IPS-18c (cell line): ENCODE measurements around the gene VRK2.
"Not testable (repeated sequence)": the region's sequence is repeated elsewhere in the genome, so short reads cannot be mapped to it uniquely, and the experiment has no call there.

Experiments used
- H3K4me3 ChIP-seq: 2 replicates; pipeline ENCODE4 v1.7.0; 2013; ENCODE audit warnings: low read depth, mild to moderate bottlenecking, low read length, moderate library complexity; ENCODE audit not compliant: insufficient read depth
- H3K9me3 ChIP-seq: one replicate; pipeline ENCODE4 v1.6.1; 2013; ENCODE audit warnings: mild to moderate bottlenecking, low read length, moderate library complexity; ENCODE audit not compliant: control insufficient read depth, insufficient read depth

VRK2 gene

DNA sequence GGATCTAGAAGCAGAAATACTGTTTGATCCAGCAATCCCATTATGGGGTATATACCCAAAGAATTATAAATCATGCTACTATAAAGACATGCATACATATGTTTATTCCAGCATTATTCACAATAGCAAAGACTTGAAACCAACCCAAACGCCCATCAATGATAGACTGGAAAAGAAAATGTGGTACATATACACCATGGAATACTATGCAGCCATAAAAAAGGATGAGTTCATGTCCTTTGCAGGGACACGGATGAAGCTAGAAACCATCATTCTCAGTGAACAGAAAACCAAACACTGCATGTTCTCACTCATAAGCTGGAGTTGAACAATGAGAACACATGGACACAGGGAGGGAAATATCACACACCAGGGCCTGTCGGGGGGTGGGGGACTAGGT is 133.6 kb downstream of the VRK2 start:
- not testable (repeated sequence) for H3K4me3 ChIP-seq, H3K9me3 ChIP-seq

- no peak overlapping the region for H3K4me3 ChIP-seq
- no peaks in the 10 kb centered on the region for H3K9me3 ChIP-seq
These were observed 134.0 kb downstream of the VRK2 start for GRCh38 chr2:58180635-58181034.

DNA sequence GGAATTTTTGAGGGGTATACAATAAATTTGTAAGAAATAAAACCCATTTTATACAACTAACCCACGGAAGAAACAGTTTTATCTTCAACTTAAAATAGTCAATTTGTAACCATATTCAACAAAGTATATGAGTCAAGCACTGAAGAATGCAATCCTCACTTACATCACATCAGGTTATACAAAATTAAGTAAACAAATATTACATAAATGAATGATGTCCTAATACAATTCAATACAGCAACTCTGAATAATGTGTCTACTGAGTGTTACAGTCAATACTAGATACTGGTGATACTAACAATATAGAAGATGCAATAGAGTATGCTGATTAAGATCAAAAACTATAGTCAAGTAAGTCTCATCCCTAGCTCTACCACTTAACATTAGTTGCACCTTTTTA is 135.9 kb downstream of the VRK2 start:
- Histone ChIP-seq H3K9me3 (no peaks in the 10 kb centered on the region), H3K4me3 (no peak overlapping the region)

DNA sequence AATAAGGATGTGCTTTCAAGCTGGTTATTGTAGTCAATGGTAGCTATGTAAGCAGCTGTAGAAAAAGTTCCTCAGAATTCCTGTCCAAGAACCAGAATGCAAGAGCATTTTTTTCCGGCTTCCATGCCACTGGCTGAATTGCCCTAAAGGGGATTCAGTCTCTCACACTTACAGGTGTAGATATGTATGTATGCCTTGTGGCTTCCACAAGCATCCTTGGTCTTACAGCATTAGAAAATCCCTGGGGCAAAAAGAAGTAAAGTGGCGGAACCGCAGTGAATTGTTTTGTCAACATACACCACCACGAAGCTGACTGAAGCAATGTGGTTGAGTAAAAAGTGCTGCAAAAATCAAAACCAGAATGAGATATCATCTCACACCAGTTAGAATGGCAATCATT is 139.9 kb downstream of the VRK2 start:
- Histone ChIP-seq H3K9me3 (no peaks in the 10 kb centered on the region), H3K4me3 (no peak overlapping the region)

GRCh38 chr2:58187022-58187421 is 140.4 kb downstream of the VRK2 start:
- not testable (repeated sequence) for H3K4me3 ChIP-seq, H3K9me3 ChIP-seq

GRCh38 chr2:58194458-58194857 is 147.9 kb downstream of the VRK2 start:
- no peak overlapping the region for H3K4me3 ChIP-seq
- no peaks in the 10 kb centered on the region for H3K9me3 ChIP-seq

DNA sequence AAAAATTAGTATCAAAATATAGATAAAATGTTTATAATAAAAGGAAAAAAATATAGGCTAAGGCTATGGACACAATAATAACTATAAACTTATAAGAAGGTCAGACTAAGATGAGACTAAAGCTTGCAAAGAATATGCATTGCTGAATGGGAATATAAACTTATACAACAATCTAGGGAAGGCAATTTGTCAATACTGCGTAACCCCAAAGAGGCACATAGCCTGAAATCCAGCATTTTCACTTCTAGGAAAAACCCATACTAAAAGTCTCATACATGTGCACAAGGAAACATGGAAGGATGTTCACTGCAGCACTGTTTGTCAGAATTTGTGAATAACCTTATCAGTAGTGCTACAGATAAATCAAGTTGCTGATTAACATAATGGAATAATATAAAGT is 149.1 kb downstream of the VRK2 start:
- H3K9me3 ChIP-seq = no peaks in the 10 kb centered on the region
- H3K4me3 ChIP-seq = no peak overlapping the region

GRCh38 chr2:58197894-58198293 is 151.3 kb downstream of the VRK2 start:
- no peak overlapping the region for H3K4me3 ChIP-seq
- H3K9me3 ChIP-seq = no peaks in the 10 kb centered on the region

- H3K4me3 ChIP-seq = no peak overlapping the region
- no peaks in the 10 kb centered on the region for H3K9me3 ChIP-seq
These were observed 155.8 kb downstream of the VRK2 start for GRCh38 chr2:58202404-58202803.

GRCh38 chr2:58203018-58203417 is 156.4 kb downstream of the VRK2 start:
- Histone ChIP-seq H3K4me3 (no peak overlapping the region), H3K9me3 (no peaks in the 10 kb centered on the region)

DNA sequence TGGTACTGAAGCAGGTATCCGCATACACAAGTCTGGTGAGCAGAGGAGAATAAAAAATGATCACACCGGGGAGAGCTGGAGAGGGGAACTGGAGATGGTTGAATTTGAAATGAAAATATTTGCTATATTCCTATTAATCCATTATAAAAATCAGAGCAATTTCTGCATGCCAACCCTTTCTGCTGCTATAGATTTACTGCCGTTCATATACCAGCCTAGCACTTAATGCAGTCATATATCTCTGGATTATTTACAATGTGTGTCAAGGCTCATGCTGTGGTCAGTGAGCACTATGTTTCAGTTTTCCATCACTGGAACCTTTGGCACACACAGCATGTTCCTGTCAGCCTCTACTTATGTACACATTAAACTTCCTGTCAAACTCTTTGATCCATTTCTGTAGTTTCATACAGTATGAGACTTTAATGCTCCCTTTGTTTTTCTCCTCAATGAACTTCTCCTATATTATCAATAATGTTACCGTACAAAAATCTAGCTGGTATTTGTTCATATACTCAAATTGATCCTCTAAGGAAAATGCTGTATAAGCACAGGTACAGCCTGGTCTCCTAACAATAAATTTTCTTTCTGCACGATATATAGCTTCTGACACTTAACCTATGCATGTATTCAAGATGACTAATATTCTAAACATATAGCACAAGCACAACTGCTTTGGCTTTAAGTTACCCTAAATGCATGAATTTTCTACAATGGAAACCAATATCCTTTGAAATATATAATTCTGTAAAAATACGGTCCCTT is 157.8 kb downstream of the VRK2 start:
- Histone ChIP-seq H3K4me3 (no peak overlapping the region), H3K9me3 (no peaks in the 10 kb centered on the region)

DNA sequence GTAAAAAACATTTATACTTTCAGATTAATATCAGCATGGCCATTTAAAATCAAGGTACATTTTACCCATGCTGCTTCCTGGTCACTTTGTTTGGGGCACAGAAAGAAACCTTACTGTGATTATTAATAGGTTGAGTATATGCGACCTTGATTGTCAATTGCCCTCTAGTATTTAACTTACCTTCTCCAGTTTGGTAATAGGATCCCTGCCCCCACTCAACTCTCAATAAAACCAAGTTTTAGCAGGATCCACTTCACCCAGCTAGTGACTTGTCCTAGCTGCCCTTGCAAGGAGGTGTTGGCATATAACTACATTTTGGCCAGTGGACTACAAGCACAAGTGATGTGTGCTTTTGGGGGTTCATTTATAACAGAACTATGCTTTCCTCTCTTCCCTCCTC is 160.2 kb downstream of the VRK2 start:
- Histone ChIP-seq H3K4me3 (no peak overlapping the region), H3K9me3 (peaks cover 5% of the 10 kb centered on the region)

DNA sequence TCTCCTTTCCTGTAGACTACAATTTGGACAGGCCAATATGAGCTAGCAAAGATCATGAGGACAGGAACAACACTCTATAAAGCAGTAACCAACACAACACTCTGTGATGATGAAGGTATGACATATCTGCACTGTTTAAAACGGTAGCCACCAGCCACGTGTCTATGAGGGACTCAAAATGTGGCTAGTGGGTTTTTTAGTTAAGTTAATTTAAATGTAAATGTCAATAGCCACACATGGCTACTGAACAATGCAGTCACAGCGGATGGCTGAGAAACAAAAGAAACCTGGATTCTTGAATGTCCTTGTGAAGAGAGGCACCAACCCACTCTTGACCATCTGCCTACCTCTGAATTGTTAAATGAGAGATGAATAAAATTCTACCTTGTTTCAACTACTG is 160.6 kb downstream of the VRK2 start:
- no peak overlapping the region for H3K4me3 ChIP-seq
- peaks cover 5% of the 10 kb centered on the region for H3K9me3 ChIP-seq
